ENCODE results near the gene CACNA1G. TPM values are rescaled to one million over a fixed set of nuclear protein-coding genes. Genes with fewer than 3 reads are reported as not detected.

CACNA1G gene
- total RNA-seq, 1 experiment from 2014 or later: 0.04 TPM

GRCh38 chr17:50587571-50587970 lies 27.1 kb downstream of the CACNA1G start:
- Histone ChIP-seq H3K9ac (ENCODE audit: low read length) (no peak overlapping the region), H3K4me3 (ENCODE audit: low read length) (no peak overlapping the region), H2AFZ (ENCODE audit: low read length) (no peak overlapping the region), H3K79me2 (ENCODE audit: low read length) (no peaks in the 10 kb centered on the region), H3K36me3 (ENCODE audit: low read depth, low read length) (no peaks in the 10 kb centered on the region), H3K4me1 (ENCODE audit: insufficient read depth, low read length) (no peaks in the 10 kb centered on the region), H4K20me1 (ENCODE audit: low read length) (no peaks in the 10 kb centered on the region), H3K4me2 (ENCODE audit: low read length) (no peak overlapping the region), H3K27ac (ENCODE audit: low read length) (no peak overlapping the region), H3K9me2 (replicated peaks; ENCODE audit: low read length) (no peaks in the 10 kb centered on the region), H3K9me3 (ENCODE audit: low read length) (no peaks in the 10 kb centered on the region), H3K27me3 (ENCODE audit: low read length) (no peaks in the 10 kb centered on the region; the same call in 1 of the 2 replicates), H3F3A (ENCODE audit: low read length, unreplicated experiment) (no peaks in the 10 kb centered on the region)
- intact Hi-C loops (cut with micrococcal nuclease): no loop called here
- no peak for DNase-seq
- no peak for ATAC-seq
- ChIA-PET CTCF (no interaction called here), POLR2A (ENCODE audit: unreplicated experiment) (no interaction called here)
- no TSS peak for BruUV-seq (replicated peaks)
- no peak for TF ChIP-seq EZH2phosphoT487 (IDR thresholded peaks at IDR 0.05; ENCODE audit: borderline replicate concordance, low read length)
- TF ChIP-seq CTCF (conservative IDR thresholded peaks at IDR 0.05; ENCODE audit: low read depth, low read length): no peak

GRCh38 chr17:50588391-50589049 lies 28.0 kb downstream of the CACNA1G start:
- Histone ChIP-seq H3K4me1 (ENCODE audit: insufficient read depth, low read length) (no peaks in the 10 kb centered on the region), H3K36me3 (ENCODE audit: low read depth, low read length) (no peaks in the 10 kb centered on the region), H3K4me2 (ENCODE audit: low read length) (no peak overlapping the region), H3K9me3 (ENCODE audit: low read length) (no peaks in the 10 kb centered on the region), H3K4me3 (ENCODE audit: low read length) (no peak overlapping the region), H3K27me3 (ENCODE audit: low read length) (no peaks in the 10 kb centered on the region; the same call in 1 of the 2 replicates), H2AFZ (ENCODE audit: low read length) (no peak overlapping the region), H3K9me2 (replicated peaks; ENCODE audit: low read length) (no peaks in the 10 kb centered on the region), H4K20me1 (ENCODE audit: low read length) (no peaks in the 10 kb centered on the region), H3K27ac (ENCODE audit: low read length) (no peak overlapping the region), H3K9ac (ENCODE audit: low read length) (no peak overlapping the region), H3K79me2 (ENCODE audit: low read length) (no peaks in the 10 kb centered on the region), H3F3A (ENCODE audit: low read length, unreplicated experiment) (no peaks in the 10 kb centered on the region)
- ATAC-seq (no peak), DNase-seq (no peak)
- BruUV-seq (replicated peaks): no TSS peak
- ChIA-PET POLR2A (ENCODE audit: unreplicated experiment) (no interaction called here), CTCF (no interaction called here)
- intact Hi-C loops (cut with micrococcal nuclease): no loop called here
- TF ChIP-seq EZH2phosphoT487 (IDR thresholded peaks at IDR 0.05; ENCODE audit: borderline replicate concordance, low read length) (no peak), EZH2 (IDR thresholded peaks at IDR 0.05; ENCODE audit: low read length, unreplicated experiment) (no peak), CTCF (conservative IDR thresholded peaks at IDR 0.05; ENCODE audit: low read depth, low read length) (no peak)

- Histone ChIP-seq H3K27ac (ENCODE audit: low read length) (no peak overlapping the region), H3K36me3 (ENCODE audit: low read depth, low read length) (no peaks in the 10 kb centered on the region), H3K79me2 (ENCODE audit: low read length) (no peaks in the 10 kb centered on the region), H3K4me1 (ENCODE audit: insufficient read depth, low read length) (no peaks in the 10 kb centered on the region), H3K9me2 (replicated peaks; ENCODE audit: low read length) (no peaks in the 10 kb centered on the region), H2AFZ (ENCODE audit: low read length) (no peak overlapping the region), H3F3A (ENCODE audit: low read length, unreplicated experiment) (no peaks in the 10 kb centered on the region), H3K4me2 (ENCODE audit: low read length) (no peak overlapping the region), H3K9me3 (ENCODE audit: low read length) (no peaks in the 10 kb centered on the region), H3K9ac (ENCODE audit: low read length) (no peak overlapping the region), H3K4me3 (ENCODE audit: low read length) (no peak overlapping the region), H3K27me3 (ENCODE audit: low read length) (no peaks in the 10 kb centered on the region), H4K20me1 (ENCODE audit: low read length) (no peaks in the 10 kb centered on the region)
- no TSS peak for BruUV-seq (replicated peaks)
- intact Hi-C loops (cut with micrococcal nuclease): no loop called here
- ATAC-seq (no peak), DNase-seq (no peak)
- ChIA-PET POLR2A (ENCODE audit: unreplicated experiment) (no interaction called here), CTCF (no interaction called here)
- TF ChIP-seq CTCF (conservative IDR thresholded peaks at IDR 0.05; ENCODE audit: low read depth, low read length) (no peak), EZH2 (IDR thresholded peaks at IDR 0.05; ENCODE audit: low read length, unreplicated experiment) (no peak), EZH2phosphoT487 (IDR thresholded peaks at IDR 0.05; ENCODE audit: borderline replicate concordance, low read length) (no peak)
Observed at GRCh38 chr17:50589095-50589705, 28.7 kb downstream of the CACNA1G start.

Data from PC-3 (cell line).